Activated gamma-delta T cell (primary cell): ENCODE measurements around the gene THPO.
"Not testable (repeated sequence)": the region's sequence is repeated elsewhere in the genome, so short reads cannot be mapped to it uniquely, and the experiment has no call there.

Source experiments
- DNase-seq: peaks from one replicate; lab custom pipeline; 2025; lab: John Stamatoyannopoulos, UW

THPO gene

DNA sequence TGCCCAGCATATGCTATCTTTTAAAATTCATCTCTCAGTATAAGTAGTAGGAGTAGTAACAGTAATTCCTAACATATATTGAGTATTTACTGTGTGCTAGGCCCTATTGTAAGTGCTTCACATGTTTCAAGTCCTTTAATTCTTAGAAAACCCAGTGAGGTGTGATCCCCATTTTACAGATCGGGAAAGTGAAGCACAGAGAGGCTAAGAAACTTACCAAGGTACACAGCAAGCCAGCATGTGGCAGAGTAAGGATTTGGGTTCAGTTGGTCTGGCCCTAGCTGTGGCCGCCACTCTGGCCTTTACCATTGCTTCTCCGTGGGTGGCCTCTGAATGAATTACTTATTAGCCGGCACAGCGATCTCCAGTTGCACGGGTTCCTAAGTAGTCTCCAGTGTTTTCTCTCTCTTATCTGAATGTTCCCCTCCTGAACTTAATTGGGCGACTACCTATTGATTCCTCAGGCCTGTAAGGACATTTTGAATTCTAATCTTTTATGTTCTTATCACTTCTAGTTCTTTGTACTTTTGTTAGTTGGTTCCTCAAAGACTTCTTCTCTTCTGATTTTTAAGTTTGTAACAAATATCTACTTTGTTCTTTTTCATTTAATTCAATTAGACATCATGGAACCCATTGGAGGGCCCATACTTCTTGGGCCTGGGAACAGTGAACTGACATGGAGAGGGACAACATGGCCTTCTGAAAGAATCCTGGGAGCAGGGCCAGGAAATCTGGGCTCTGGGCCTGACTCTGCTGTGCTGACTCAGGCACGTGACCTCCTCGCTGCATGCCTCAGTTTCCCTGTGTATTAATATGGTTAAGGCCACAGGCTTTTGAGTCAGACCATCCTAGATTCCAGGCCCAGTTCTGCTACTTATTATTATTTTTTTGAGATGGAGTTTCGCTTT lies 28.2 kb downstream of the THPO start:
- no peak for DNase-seq

GRCh38 chr3:184348057-184348382 lies 30.0 kb downstream of the THPO start:
- no peak for DNase-seq

- no peak for DNase-seq
Observed at GRCh38 chr3:184347321-184348056, 30.5 kb downstream of the THPO start.

DNA sequence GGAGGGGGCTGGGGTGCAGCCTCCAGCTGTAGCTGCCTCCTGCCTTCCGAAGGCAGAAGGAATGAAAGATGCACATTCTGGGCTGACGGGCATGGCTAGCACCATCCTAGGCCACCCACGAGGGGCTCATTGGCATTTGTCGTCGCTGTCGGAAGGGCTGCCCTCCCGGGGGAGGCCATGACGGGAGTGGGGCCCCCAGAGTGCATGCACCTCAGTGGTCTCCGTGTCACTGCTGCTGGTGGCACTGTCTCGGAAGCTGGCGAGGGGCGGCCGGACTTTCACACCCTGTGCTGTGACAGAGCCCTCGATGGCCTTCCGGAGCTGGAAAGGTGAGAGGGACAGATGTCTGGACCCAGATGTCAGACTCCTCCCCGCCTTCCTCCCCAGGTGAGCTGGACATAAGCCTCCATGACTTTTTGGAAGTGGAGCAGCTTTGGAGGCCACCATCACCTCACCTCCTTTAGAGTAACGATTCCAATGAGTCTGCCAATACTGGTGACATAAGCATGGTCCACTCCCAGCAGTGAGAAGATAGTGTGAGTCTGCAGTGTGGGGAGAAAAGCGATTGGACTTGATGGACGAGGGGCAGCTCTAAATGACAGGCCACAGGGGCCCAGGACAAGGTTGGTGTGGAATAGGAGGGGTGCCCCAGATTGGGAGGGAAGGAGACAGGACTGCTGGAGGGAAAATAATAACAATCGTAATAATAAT lies 31.4 kb downstream of the THPO start:
- no peak for DNase-seq

GRCh38 chr3:184345317-184346144 lies 32.5 kb downstream of the THPO start:
- no peak for DNase-seq

DNA sequence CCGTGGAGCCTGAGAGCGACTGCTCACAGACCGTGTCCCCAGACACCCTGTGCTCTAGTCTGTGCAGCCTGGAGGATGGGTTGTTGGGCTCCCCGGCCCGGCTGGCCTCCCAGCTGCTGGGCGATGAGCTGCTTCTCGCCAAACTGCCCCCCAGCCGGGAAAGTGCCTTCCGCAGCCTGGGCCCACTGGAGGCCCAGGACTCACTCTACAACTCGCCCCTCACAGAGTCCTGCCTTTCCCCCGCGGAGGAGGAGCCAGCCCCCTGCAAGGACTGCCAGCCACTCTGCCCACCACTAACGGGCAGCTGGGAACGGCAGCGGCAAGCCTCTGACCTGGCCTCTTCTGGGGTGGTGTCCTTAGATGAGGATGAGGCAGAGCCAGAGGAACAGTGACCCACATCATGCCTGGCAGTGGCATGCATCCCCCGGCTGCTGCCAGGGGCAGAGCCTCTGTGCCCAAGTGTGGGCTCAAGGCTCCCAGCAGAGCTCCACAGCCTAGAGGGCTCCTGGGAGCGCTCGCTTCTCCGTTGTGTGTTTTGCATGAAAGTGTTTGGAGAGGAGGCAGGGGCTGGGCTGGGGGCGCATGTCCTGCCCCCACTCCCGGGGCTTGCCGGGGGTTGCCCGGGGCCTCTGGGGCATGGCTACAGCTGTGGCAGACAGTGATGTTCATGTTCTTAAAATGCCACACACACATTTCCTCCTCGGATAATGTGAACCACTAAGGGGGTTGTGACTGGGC lies 33.3 kb downstream of the THPO start:
- DNase-seq: no peak

DNA sequence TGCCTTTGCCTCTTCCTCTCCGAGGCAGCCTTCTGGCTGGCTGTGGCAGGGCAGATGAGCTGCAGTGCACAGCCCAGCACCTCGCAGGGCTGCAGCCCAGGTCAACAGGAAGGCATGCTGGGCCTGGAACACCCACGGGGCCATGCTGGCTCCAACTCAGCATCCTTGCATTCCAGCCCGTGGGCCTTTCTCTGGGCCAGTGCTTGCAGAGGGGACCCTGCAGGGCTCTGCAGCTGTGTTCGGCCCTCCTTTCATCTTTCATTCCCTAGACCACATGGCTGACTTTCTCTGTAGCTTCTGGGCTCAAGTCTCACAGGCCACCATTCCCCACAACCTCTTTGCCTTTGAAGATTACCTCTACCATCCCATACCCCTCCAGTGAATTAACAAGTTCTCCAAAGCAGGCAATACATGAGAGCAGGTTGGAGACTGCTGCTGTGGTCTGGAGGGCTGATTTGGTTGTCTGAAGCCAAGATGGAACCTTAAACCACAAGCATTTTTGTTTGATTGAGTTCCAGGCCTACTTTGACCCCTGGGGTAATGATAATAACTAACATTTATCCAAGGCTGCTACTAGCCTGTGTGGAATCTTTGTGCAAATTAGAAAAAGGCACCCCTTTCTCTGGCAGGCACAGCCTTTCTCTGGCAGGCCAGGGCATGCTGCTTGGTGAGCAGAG lies 34.7 kb downstream of the THPO start:
- DNase-seq: no peak

DNA sequence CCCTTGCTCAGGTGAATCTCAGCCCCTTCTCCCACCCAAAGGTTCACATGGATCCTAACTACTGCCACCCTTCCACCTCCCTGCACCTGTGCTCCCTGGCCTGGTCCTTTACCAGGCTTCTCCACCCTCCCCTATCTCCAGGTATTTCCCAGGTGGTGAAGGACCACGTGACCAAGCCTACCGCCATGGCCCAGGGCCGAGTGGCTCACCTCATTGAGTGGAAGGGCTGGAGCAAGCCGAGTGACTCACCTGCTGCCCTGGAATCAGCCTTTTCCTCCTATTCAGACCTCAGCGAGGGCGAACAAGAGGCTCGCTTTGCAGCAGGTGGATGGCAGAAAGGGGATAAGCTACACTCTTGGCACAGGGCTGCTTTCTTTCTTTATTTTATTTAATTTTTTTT lies 36.1 kb downstream of the THPO start:
- DNase-seq: no peak

GRCh38 chr3:184339451-184340135 lies 38.4 kb downstream of the THPO start:
- not testable (repeated sequence) for DNase-seq

- DNase-seq: no peak
Observed at GRCh38 chr3:184339001-184339400, 39.0 kb downstream of the THPO start.

GRCh38 chr3:184338511-184338945 lies 39.5 kb downstream of the THPO start:
- no peak for DNase-seq

DNA sequence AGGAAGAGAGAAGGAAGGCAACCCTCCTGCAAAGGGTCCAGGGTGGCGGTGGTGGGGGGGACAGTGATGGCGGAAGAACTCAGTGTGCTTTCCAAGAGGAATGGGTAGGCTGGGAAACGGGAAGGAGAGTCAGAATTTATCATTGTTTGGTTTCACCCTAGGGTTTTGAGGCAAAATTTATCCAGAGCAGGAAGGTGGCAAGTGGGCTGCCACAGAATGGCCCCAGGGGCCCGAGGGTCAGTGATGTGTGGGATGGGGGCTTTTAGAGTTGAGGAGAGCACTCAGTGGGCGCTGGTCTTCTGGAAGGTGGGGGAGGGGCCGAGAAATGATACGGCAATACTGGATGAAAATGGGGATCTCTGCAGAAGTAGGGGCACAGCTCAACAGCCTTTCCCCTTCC lies 40.0 kb downstream of the THPO start:
- no peak for DNase-seq

DNA sequence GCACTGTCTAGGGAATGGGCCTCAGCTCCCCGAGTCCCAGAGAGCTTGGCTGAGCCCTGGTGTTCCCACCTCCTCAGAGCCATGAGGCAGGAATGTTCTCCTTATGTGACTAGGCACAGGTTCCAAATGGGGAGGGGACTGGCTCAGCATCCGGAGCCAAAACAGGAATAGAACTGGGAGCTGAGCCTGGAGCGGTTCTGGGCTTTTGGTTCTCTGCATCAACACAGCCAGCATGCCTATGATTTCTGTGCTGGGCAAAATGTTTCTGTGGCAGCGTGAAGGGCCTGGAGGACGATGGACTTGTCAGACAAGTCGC lies 40.6 kb downstream of the THPO start, which contains the start of gene FAM131A:
Gene FAM131A (plus strand): TSS at position 202 of the 316 bp plus-strand sequence. CDS start 31 bp downstream, at position 233.
- DNase-seq: no peak

- no peak for DNase-seq
Observed at GRCh38 chr3:184336547-184337398, 41.2 kb downstream of the THPO start.

GRCh38 chr3:184335661-184336546 lies 42.1 kb downstream of the THPO start:
- peak; percentile 77 for DNase-seq

DNA sequence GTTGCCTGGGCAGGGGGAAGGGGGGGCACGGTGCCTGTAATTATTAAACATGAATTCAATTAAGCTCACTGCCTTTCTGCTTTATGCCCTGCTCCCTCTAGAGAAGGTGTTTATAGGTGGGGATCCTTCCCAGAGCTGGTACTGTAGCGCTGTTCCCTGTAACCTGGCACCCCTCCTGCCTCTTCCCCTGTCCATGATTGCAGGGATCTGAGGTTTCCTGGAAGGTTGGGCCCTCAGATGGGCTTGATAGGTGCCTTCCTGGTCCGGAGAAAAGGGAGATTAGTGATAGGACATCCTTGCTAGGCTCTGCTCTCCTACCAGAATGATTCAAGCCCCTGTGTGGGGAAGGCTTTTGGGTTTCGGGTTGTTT lies 42.7 kb downstream of the THPO start:
- DNase-seq: no peak

DNA sequence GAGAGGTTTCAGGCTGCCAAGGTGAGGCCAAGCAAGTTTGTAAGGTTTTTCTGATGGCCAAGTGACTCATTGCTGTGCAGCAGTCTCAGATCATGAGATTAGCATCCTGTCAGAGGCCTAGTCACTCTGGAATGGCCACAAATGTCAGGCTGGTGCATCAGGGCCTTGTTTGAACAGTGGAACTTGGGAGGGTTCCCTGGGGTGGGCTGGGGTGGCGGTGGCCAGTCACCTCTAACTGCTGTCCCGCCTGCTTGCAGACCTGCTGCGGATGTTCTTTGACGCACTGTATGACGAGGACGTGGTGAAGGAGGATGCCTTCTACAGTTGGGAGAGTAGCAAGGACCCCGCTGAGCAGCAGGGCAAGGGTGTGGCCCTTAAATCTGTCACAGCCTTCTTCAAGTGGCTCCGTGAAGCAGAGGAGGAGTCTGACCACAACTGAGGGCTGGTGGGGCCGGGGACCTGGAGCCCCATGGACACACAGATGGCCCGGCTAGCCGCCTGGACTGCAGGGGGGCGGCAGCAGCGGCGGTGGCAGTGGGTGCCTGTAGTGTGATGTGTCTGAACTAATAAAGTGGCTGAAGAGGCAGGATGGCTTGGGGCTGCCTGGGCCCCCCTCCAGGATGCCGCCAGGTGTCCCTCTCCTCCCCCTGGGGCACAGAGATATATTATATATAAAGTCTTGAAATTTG lies 43.4 kb downstream of the THPO start:
- DNase-seq: no peak
